Loucy (cell line): ENCODE results near the gene LUC7L.
"Not testable (repeated sequence)": the region's sequence is repeated elsewhere in the genome, so short reads cannot be mapped to it uniquely, and the experiment has no call there.

Experiments used
- CTCF ChIP-seq: fragments of 200-600 bp; sonication (generic); conservative IDR thresholded peaks from 2 replicates; pipeline ENCODE4 v1.5.1; 2014; ENCODE audit warnings: mild to moderate bottlenecking, antibody characterized with exemption, low read length
- EZH2phosphoT487 ChIP-seq: fragments of 200-600 bp; IDR thresholded peaks from 2 replicates; pipeline ENCODE4 v1.6.1; 2018; ENCODE audit warnings: antibody characterized with exemption, mild to moderate bottlenecking, moderate library complexity, borderline replicate concordance

DNA sequence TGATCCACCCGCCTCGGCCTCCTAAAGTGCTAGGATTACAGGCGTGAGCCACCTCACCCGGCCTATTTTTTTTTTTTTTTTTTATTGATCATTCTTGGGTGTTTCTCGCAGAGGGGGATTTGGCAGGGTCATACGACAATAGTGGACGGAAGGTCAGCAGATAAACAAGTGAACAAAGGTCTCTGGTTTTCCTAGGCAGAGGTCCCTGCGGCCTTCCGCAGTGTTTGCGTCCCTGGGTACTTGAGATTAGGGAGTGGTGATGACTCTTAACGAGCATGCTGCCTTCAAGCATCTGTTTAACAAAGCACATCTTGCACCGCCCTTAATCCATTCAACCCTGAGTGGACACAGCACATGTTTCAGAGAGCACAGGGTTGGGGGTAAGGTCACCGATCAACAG lies 28.8 kb upstream of the LUC7L start:
- not testable (repeated sequence) for TF ChIP-seq CTCF, EZH2phosphoT487
